Esophagus muscularis mucosa (tissue), 4 donors: ENCODE measurements around the gene GCNT4. TPM values are rescaled to one million over a fixed set of nuclear protein-coding genes. Genes with fewer than 3 reads are reported as not detected.
"Not testable (repeated sequence)": the region's sequence is repeated elsewhere in the genome, so short reads cannot be mapped to it uniquely, and the experiment has no call there.

Experiments
- DNase-seq: peaks from one replicate; pipeline ENCODE4 v3.0.0-alpha.2; 2017; ENCODE audit errors: extremely low spot score
- H3K27ac ChIP-seq, 4 donors: fragments of 200-600 bp; sonication (generic); replicated peaks in 1 of 4; 1 replicate in 3 of 4; 2 replicates in 1 of 4; pipeline ENCODE4 v1.5.1; 2016 to 2019; ENCODE audit warnings: mild to moderate bottlenecking in 1 of 4
- H3K27me3 ChIP-seq, 4 donors: fragments of 200-600 bp; sonication (generic); one replicate each; pipeline versions ENCODE4 v1.5.1 to v1.6.0; 2016 to 2019
- H3K36me3 ChIP-seq, 4 donors: fragments of 200-600 bp; sonication (generic); one replicate each; pipeline ENCODE4 v1.5.1; 2016 to 2019
- H3K4me1 ChIP-seq, 4 donors: fragments of 200-600 bp; sonication (generic); one replicate each; pipeline ENCODE4 v1.5.1; 2016 to 2019
- H3K4me3 ChIP-seq, 4 donors: fragments of 200-600 bp; sonication (generic); 1 replicate in 2 of 4; 2 replicates in 2 of 4; pipeline ENCODE4 v1.5.1; 2016 to 2019; ENCODE audit warnings: mild to moderate bottlenecking in 4 of 4, moderate library complexity in 1 of 4
- H3K9me3 ChIP-seq, 4 donors: fragments of 200-600 bp; sonication (generic); 1 replicate in 3 of 4; 2 replicates in 1 of 4; pipeline ENCODE4 v1.5.1; 2016 to 2019
- CTCF ChIP-seq, 3 experiments: fragments of 200-600 bp in 2 of 3; fragments of 450-650 bp in 1 of 3; sonication (generic) in 2 of 3; IDR thresholded peaks; one replicate each; pipeline ENCODE4 v1.5.1; 2017 to 2019; ENCODE audit warnings: antibody characterized with exemption in 3 of 3, mild to moderate bottlenecking in 2 of 3, moderate library complexity in 1 of 3
- EP300 ChIP-seq: sonication (generic); formaldehyde crosslinking; IDR thresholded peaks from one replicate; pipeline ENCODE4 v1.6.1; 2017; ENCODE audit warnings: antibody characterized with exemption
- POLR2A ChIP-seq: fragments of 450-650 bp; IDR thresholded peaks from one replicate; pipeline ENCODE4 v1.6.1; 2017; ENCODE audit warnings: antibody characterized with exemption, moderate library complexity, mild to moderate bottlenecking, low read depth
- POLR2AphosphoS5 ChIP-seq, 2 donors: sonication (generic); formaldehyde crosslinking; IDR thresholded peaks; one replicate each; pipeline ENCODE4 v1.6.1; 2017; ENCODE audit warnings: antibody characterized with exemption in 2 of 2
- WGBS: methylation state at CpG from one replicate; pipeline ENCODE4 v1.1.5; 2018; 5-methylcytosine and 5-hydroxymethylcytosine counted together
- intact Hi-C: fragments of 100-400 bp; cut with DNase I; formaldehyde crosslinking; loops from one replicate; pipeline ENCODE4 v1.15.1; 2023
- total RNA-seq, 4 donors: library from RNA; depleted of rRNA; stranded (reverse); fragments of >200 nt; gene quantifications; one replicate each; pipeline versions ENCODE4 v1.1.0 to v1.2.1, GENCODE V29; 2016

GCNT4 gene, protein sequence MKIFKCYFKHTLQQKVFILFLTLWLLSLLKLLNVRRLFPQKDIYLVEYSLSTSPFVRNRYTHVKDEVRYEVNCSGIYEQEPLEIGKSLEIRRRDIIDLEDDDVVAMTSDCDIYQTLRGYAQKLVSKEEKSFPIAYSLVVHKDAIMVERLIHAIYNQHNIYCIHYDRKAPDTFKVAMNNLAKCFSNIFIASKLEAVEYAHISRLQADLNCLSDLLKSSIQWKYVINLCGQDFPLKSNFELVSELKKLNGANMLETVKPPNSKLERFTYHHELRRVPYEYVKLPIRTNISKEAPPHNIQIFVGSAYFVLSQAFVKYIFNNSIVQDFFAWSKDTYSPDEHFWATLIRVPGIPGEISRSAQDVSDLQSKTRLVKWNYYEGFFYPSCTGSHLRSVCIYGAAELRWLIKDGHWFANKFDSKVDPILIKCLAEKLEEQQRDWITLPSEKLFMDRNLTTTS
- total RNA-seq: 1 to 10 TPM; 3.6 to 7.8 (median 4.9) TPM

DNA sequence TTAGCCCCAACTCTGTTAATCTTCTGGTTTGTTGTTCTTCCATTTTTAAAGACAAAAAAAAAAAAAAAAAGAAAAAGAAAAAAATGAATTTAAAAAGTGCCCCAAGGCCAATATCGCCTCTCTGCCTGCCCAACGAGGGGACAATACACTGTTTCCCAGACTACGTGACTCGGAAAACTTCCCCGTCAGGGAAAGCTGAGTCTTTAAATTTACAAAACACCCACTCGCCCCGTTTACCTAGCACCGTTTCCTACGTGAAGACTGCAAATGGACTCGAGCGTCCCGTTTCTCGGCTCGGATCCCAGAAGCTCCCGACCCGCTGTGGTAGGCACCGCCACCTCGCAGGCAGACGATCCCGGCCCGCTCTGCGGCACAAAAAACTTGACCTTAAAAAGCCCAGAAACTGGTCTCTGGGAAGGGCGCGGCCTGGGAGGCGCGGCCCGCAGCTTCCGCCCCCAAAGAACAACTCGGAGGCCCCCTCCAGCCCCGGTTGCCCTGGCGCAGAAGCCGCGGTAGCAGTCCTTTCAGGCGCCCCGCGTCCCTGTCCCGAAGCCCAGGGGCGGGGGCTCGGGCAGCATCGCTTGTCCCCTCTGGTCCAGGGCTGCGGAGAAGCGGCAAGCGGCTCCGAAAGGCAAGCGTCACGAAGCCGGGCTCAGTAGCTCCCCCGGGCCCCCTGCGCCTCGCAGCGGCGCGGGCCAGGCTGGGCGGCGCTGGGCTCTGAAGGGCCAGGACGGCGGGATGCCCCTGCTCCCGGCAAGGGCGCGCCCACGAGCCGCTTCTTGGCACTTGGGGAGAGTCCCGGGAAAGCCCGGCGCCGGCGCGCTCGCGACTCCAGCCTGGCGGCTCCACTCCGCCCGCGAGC is at the start of gene GCNT4:
Gene GCNT4 (minus strand): TSS at position 367 of the 862 bp plus-strand sequence. CDS start 22,521 bp downstream, outside the sequence.
- Histone ChIP-seq H3K36me3 (no peaks in the 10 kb centered on the region), H3K27ac (peak within 1 kb of the TSS; percentile 95 to 97 (median 96)), H3K9me3 (no peaks in the 10 kb centered on the region), H3K27me3 (no peaks in the 10 kb centered on the region), H3K4me3 (peak within 1 kb of the TSS; percentile 77 to 94 (median 84)), H3K4me1 (peaks cover 17 to 69% (median 63%) of the 10 kb centered on the region in 4 donors)
- 2% methylated on average over 14 of the region's 74 CpGs for WGBS
- TF ChIP-seq POLR2A (no peak), POLR2AphosphoS5 (IDR thresholded peaks at IDR 0.05) (peak; percentile 36 to 65), EP300 (no peak), CTCF (IDR thresholded peaks at IDR 0.05) (no peak)
- intact Hi-C loops: loop anchor here (5.0 to 10.0 kb wide), 5 partner anchors 100 to 632 kb away; partner anchors contain the start of genes ANKRD31, GFM2 and NSA2
- DNase-seq: no peak

DNA sequence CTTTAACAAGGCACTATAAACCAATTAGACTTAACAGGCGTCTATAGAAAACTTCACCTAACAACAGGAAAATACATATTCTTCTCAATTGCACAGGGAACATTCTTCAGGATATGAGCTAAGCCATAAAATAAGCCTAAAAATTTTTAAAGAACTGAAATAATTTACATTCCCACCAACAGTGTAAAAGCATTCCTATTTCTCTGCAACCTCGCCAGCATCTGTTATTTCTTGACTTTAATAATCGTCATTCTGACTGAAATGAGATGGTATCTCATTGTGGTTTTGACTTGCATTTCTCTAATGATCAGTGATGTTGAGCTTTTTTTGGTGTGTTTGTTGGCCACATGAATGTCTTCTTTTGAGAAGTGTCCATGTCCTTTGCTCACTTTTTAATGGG is 43.6 kb upstream of the GCNT4 start:
- H3K27ac ChIP-seq, intact Hi-C loops: not testable (repeated sequence)
- 72% methylated on average over 3 of the region's 3 CpGs for WGBS

DNA sequence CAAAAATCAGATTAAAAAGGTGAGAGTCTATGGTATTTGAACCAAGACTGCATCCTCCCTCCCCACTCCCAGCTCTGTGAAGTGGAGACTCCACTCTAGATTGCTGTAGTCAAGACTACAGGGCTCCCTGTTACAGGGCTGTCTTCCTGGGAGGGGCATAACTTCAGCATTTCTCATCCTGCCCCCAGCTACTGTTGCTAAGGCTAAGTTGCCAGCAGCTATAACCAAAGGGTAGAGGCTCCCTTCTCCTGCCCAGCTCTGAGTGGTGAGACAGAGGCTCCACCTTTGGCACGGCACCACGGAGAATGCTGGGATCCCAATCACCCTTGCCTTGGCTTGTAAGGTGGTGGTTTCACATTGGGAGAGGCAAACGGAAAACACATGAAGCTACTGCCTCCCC is 39.2 kb upstream of the GCNT4 start:
- WGBS: 74% methylated on average over 3 of the region's 3 CpGs
- intact Hi-C loops: no loop called here
- Histone ChIP-seq H3K4me3 (no peak overlapping the region), H3K27ac (no peak overlapping the region), H3K4me1 (no peaks in the 10 kb centered on the region), H3K27me3 (no peaks in the 10 kb centered on the region), H3K9me3 (no peaks in the 10 kb centered on the region), H3K36me3 (no peaks in the 10 kb centered on the region)
- no peak for TF ChIP-seq EP300
- TF ChIP-seq POLR2AphosphoS5 (IDR thresholded peaks at IDR 0.05): no peak
- TF ChIP-seq CTCF (IDR thresholded peaks at IDR 0.05): no peak
- TF ChIP-seq POLR2A: no peak
- DNase-seq: no peak

More for the DNA sequence above, 43.6 kb upstream of the GCNT4 start:
- H3K4me3 ChIP-seq, H3K9me3 ChIP-seq, DNase-seq, H3K27me3 ChIP-seq, H3K4me1 ChIP-seq, H3K36me3 ChIP-seq: not testable (repeated sequence)

- H3K27me3 ChIP-seq: no peaks in the 10 kb centered on the region
- whole genome bisulfite sequencing: 80% methylated on average over 1 of the region's 1 CpG
- TF ChIP-seq EP300 (no peak), CTCF (IDR thresholded peaks at IDR 0.05) (no peak), POLR2A (no peak), POLR2AphosphoS5 (IDR thresholded peaks at IDR 0.05) (no peak)
- H3K36me3 ChIP-seq: no peaks in the 10 kb centered on the region
- no peaks in the 10 kb centered on the region for H3K9me3 ChIP-seq
- DNase-seq: no peak
- intact Hi-C loops: loop anchor here (10.0 kb wide), 1 partner anchor 65 kb away; no protein-coding TSS in a partner anchor
- no peaks in the 10 kb centered on the region for H3K4me1 ChIP-seq
- no peak overlapping the region for H3K27ac ChIP-seq
- H3K4me3 ChIP-seq: no peak overlapping the region
These were observed 37.3 kb upstream of the GCNT4 start for GRCh38 chr5:75089662-75090061.

DNA sequence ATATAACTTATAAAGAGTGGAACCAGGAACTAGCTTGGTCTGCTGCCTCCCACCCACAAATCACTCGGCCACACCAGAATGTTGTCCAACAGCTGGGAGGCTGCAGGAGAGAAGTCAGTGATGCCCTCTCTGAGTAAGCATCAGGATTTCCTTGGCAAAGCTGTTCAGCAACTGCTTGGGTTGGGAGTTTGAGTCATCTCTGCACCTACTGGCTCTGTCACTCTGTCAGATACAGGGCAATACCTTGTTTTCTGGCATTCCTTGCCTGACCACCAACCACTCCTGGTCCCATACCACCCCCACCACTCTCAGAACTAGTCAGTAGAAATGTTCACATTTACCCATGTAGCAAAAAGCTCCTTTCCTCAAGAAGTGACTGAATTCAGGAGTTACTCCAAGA is 36.8 kb upstream of the GCNT4 start:
- no CpG with 5 or more reads among the region's 1 CpG for WGBS
- H3K36me3 ChIP-seq: no peaks in the 10 kb centered on the region
- H3K4me1 ChIP-seq: no peaks in the 10 kb centered on the region
- no peak for DNase-seq
- H3K27ac ChIP-seq: no peak overlapping the region
- H3K4me3 ChIP-seq: no peak overlapping the region
- no peaks in the 10 kb centered on the region for H3K9me3 ChIP-seq
- H3K27me3 ChIP-seq: no peaks in the 10 kb centered on the region
- intact Hi-C loops: loop anchor here (10.0 kb wide), 1 partner anchor 64 kb away; no protein-coding TSS in a partner anchor
- TF ChIP-seq CTCF (IDR thresholded peaks at IDR 0.05) (no peak), POLR2AphosphoS5 (IDR thresholded peaks at IDR 0.05) (no peak), POLR2A (no peak), EP300 (no peak)
